Peyer's patch (tissue), 4 donors: ENCODE results near the gene MAPKBP1.

Experiments
- POLR2A ChIP-seq, 2 donors: fragments of 450-650 bp; IDR thresholded peaks; one replicate each; pipeline ENCODE4 v1.5.1; 2017; ENCODE audit warnings: antibody characterized with exemption in 2 of 2, mild to moderate bottlenecking in 2 of 2, moderate library complexity in 2 of 2
- TF ChIP-seq, protein P1 (sequence below), 6 experiments: fragments of 450-650 bp in 4 of 6; fragments of 200-600 bp in 2 of 6; sonication (generic) in 1 of 6; IDR thresholded peaks; one replicate each; pipeline ENCODE4 v1.5.1; 2017 to 2019; ENCODE audit warnings: antibody characterized with exemption in 6 of 6, mild to moderate bottlenecking in 3 of 6, moderate library complexity in 1 of 6

DNA sequence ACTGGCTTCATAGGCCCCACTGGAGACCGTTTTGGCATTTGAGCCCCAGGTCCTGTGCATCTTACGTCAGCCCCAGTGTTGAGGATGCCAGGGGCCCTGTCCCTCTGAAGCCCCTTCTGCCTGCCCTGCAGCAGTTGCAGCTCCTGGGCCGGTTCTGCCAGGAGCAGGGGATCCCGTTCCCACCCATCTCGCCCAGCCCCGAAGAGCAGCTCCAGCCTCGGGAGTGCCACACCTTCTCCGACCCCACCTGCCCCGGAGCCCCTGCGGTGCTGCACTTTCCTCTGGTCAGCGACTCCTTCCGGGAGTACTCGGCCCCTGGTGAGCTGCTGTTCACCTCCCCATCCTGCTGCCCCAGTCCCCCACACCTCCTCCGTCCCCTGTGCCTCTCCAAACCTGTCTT, 72.9 kb downstream of the MAPKBP1 start:
- TF ChIP-seq, protein P1, sequence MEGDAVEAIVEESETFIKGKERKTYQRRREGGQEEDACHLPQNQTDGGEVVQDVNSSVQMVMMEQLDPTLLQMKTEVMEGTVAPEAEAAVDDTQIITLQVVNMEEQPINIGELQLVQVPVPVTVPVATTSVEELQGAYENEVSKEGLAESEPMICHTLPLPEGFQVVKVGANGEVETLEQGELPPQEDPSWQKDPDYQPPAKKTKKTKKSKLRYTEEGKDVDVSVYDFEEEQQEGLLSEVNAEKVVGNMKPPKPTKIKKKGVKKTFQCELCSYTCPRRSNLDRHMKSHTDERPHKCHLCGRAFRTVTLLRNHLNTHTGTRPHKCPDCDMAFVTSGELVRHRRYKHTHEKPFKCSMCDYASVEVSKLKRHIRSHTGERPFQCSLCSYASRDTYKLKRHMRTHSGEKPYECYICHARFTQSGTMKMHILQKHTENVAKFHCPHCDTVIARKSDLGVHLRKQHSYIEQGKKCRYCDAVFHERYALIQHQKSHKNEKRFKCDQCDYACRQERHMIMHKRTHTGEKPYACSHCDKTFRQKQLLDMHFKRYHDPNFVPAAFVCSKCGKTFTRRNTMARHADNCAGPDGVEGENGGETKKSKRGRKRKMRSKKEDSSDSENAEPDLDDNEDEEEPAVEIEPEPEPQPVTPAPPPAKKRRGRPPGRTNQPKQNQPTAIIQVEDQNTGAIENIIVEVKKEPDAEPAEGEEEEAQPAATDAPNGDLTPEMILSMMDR (IDR thresholded peaks at IDR 0.05), result no peak
- TF ChIP-seq POLR2A (IDR thresholded peaks at IDR 0.05), result no peak
